GM18507 (cell line): ENCODE measurements around the gene PKN2.
"Not testable (repeated sequence)": the region's sequence is repeated elsewhere in the genome, so short reads cannot be mapped to it uniquely, and the experiment has no call there.

Experiments used
- DNase-seq: peaks from one replicate; pipeline ENCODE4 v3.0.0; 2011; ENCODE audit warnings: low read depth; ENCODE audit not compliant: insufficient read length; ENCODE audit errors: extremely low spot score
- FAIRE-seq: peaks from 2 replicates; lab custom pipeline; 2011; peaks lifted over from hg19 to GRCh38; lab: Jason Lieb, UNC

Gene PKN2

GRCh38 chr1:88670462-88670861 lies 13.6 kb upstream of the PKN2 start:
- DNase-seq, result no peak
- FAIRE-seq, result no peak

DNA sequence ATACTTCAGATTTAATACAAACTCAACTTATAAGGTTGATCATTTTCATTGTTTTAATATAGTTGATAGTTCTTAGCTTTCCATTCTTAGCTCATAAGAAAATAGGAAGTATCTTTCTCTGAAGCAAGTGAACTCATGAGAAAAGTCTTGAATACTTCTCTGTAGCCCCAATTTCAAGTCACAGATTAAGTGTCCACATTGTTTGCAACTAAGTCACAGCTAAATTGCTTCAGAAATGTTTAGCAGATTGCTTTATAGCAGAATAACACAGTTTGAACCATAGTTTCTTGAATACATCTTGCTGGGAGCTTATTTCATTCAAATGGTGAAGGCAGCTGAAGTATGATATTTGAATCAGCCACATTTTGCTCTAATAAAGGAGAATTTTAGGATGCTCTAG lies 10.6 kb upstream of the PKN2 start:
- DNase-seq (no peak), FAIRE-seq (no peak)

DNA sequence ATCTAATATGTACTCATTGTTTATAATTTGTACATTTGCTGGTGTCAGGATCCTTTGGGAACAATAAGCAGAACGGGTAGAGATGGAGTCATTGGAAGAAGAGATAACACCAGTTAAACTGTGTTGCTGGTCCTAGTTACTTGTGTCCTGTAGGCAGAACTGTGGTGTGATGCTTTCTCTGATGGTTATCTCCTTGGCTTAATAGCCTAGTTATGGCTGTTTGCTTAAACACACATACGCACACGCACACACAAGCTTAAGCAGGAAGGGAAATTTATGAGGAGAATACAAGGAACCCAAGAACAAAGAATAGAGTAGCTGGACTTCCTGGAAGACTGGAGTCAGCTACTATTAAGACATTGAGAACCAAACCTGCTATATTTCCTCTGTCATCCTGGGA lies 5.7 kb upstream of the PKN2 start:
- DNase-seq (no peak), FAIRE-seq (no peak)

- DNase-seq (no peak), FAIRE-seq (no peak)
These were observed 3.6 kb upstream of the PKN2 start for GRCh38 chr1:88680471-88680870.

- no peak for DNase-seq
- FAIRE-seq, result no peak
These were observed 3.0 kb upstream of the PKN2 start for GRCh38 chr1:88680911-88681622.

DNA sequence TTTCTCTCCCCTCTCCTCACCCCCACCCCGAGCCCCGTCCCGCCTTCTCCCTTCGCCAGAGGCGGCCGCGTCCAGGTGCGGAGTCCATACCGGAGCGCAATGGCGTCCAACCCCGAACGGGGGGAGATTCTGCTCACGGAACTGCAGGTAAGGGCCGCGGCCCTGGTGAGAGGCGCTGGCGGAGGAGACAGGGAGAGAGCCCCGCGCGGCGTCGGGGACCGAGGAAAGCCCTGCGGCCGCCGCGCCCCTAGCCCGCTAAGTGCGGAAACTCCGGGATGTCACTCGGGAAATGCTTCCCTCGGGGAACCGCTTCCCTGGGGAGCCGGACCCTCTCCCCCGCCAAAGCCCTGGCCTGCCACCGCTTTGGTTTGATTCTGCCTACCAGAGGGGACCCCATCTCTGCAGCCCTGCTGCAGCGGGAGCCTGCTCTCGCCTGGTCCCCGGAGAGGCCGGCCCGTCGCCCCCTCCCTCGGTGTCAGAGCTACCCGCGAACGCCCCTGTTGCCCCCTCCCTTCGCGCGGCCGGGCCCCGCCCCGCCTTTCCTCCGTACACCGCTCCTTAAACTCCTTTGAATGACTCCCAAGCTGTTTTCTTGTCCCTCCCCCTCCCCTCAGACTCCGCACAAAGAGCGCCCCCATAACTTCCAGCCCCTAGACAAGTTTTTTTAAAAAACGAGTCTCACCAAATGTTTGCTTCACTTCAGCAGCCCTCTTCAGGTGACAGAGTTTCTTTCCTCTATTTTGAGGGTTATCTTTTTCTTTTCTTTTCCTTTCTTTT lies 597 bp downstream of the PKN2 start:
- no peak for FAIRE-seq
- no peak for DNase-seq

DNA sequence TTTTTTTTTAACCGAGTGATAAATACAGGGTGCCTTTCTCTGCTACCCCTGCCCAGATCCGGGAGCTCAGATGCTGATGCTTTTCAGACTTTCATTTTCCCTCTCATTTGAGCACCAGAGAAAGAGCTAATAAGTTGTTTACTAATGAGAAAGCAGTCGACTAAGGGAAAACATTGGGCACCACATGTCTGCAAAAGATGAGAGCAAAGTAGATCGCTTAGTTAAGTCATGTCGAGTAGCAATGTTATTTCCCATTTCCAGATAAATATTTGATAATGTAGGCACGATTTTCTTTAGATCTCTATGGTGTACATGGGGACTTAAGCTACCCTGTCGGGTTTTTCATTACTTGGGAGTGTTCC lies 1.2 kb downstream of the PKN2 start:
- FAIRE-seq, result peak; percentile 82
- DNase-seq, result no peak

DNA sequence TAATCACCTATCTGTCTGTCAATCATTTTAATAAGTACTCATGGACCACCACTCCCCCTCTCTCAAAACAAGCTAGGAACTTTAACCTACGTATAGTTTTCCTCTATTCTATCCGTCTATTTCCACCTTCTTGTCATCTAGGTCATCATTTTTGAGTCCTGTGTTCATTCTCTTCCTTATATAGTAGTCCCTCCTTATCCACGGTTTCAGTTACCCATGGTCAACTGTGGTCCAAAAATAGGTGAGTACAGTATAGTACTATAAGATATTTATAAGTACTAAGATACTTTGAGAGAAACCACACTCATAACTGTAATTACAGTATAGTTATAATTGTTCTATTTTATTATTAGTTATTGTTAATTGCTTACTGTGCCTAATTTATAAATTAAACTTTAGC lies 7.5 kb downstream of the PKN2 start:
- FAIRE-seq (no peak), DNase-seq (no peak)

DNA sequence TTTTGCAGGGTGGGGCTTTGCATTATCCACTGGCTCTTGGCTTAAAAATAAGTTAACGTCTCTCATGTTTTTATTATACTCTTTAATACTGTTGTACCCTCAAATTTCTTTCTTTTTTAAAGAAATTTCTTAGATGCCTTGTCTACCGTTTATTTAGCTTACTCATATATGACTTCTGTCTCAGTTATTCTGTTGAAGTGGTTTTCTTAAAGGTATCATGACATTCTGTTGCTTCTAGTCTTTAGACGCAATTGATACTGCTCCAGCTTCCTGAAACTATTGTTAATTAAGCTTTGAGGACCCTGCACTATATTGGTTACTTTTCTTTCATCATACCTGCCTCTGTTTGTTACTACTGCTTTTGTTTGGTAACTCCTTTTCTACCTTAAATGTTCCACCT lies 11.7 kb downstream of the PKN2 start:
- DNase-seq, result no peak
- no peak for FAIRE-seq

- no peak for FAIRE-seq
These were observed 13.4 kb downstream of the PKN2 start for GRCh38 chr1:88697503-88697902.

GRCh38 chr1:88698140-88698539 lies 14.1 kb downstream of the PKN2 start:
- FAIRE-seq (no peak), DNase-seq (no peak)

More at GRCh38 chr1:88697503-88697902, 13.4 kb downstream of the PKN2 start:
- no peak for DNase-seq

- FAIRE-seq (peak; percentile 56), DNase-seq (no peak)
These were observed 14.7 kb downstream of the PKN2 start for GRCh38 chr1:88698764-88699163.

DNA sequence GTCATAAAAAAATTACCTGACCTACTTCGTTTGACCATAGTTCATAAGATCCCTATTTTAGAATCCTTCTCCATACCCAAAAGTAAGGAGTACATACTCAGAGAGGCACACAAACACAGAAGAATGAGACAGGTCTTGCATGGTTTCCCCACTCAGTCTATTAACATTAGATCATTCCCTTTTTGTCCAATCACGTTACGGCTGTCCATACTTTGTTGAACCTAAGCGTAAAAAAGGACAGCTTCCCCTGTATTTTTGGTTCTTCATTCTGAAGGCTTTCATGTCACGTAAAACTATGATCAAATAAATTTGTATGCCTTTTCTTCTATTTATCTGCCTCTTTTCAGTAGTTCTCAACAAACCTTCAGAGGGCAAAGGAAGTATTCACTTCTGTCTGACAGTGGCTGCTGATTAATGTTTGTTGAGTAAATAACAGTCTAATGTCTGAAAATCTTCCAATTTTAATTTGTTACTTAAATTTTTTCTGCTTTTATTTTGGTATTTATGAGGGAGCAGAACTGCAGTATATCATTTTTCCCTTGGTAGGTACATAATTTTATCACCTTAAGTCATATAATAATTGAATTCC lies 16.4 kb downstream of the PKN2 start:
- FAIRE-seq, result peak; percentile 49
- no peak for DNase-seq

GRCh38 chr1:88701275-88701674 lies 17.2 kb downstream of the PKN2 start:
- FAIRE-seq, result peak; percentile 79
- DNase-seq, result no peak

- not testable (repeated sequence) for FAIRE-seq, DNase-seq
These were observed 17.7 kb downstream of the PKN2 start for GRCh38 chr1:88701793-88702192.

GRCh38 chr1:88708011-88708410 lies 23.9 kb downstream of the PKN2 start:
- no peak for DNase-seq
- no peak for FAIRE-seq

DNA sequence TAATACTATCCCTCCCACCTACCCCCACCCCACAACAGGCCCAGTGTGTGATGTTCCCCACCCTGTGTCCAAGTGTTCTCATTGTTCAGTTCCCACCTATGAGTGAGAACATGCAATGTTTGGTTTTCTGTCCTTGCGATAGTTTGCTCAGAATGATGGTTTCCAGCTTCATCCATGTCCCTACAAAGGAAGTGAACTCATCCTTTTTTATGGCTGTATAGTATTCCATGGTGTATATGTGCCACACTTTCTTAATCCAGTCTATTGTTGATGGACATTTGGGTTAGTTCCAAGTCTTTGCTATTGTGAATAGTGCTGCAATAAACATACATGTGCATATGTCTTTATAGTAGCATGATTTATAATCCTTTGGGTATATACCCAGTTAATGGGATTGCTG lies 28.8 kb downstream of the PKN2 start:
- DNase-seq, FAIRE-seq: not testable (repeated sequence)

DNA sequence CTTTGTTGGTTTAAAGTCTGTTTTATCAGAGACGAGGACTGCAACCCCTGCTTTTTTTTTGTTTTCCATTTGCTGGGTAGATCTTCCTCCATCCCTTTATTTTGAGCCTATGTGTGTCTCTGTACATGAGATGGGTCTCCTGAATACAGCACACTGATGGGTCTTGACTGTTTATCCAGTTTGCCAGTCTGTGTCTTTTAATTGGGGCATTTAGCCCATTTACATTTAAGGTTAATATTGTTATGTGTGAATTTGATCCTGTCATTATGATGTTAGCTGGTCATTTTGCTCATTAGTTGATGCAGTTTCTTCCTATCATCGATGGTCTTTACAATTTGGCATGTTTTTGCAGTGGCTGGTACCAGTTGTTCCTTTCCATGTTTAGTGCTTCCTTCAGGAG lies 32.5 kb downstream of the PKN2 start:
- DNase-seq, FAIRE-seq: not testable (repeated sequence)

- DNase-seq (no peak), FAIRE-seq (no peak)
These were observed 38.4 kb downstream of the PKN2 start for GRCh38 chr1:88722492-88722891.

GRCh38 chr1:88726697-88727096 lies 42.6 kb downstream of the PKN2 start:
- DNase-seq (no peak), FAIRE-seq (no peak)

DNA sequence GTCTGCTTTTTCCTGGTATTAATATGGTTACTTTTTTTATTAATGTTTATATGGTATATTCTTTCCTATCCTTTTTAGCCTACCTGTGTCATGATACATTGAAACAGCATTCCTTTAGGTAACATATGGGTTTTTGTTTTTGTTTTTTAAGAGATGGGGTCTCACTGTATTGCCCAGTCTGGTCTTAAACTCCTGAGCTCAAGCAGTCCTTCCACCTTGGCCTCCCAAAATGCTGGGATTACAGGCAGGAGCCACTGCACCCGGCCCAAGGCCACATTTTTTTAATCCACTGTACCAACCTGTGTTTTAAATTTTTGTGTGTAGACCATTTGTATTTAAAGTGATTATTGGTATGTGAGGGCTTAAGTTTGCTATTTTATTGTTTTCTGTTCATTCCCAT lies 43.1 kb downstream of the PKN2 start:
- FAIRE-seq (no peak), DNase-seq (no peak)
